EL (cell line): ENCODE measurements around the gene ZNF180.
"Not testable (repeated sequence)": the region's sequence is repeated elsewhere in the genome, so short reads cannot be mapped to it uniquely, and the experiment has no call there.

Source experiments
- DNase-seq: peaks from one replicate; pipeline ENCODE4 v3.0.0-alpha.2; 2016

Gene ZNF180

GRCh38 chr19:44499962-44500949, at the start of gene ZNF180:
Gene ZNF180, minus strand, starts transcription at chr19:44500522. Its CDS starts 3,188 bp downstream, at chr19:44497334.
- DNase-seq: peak; percentile 94

- no peak for DNase-seq
Observed at GRCh38 chr19:44549507-44549906, 49.2 kb upstream of the ZNF180 start.

GRCh38 chr19:44548736-44549135, 48.4 kb upstream of the ZNF180 start:
- peak; percentile 72 for DNase-seq

- no peak for DNase-seq
Observed at GRCh38 chr19:44544031-44544430, 43.7 kb upstream of the ZNF180 start.

- no peak for DNase-seq
Observed at GRCh38 chr19:44542671-44543070, 42.3 kb upstream of the ZNF180 start.

GRCh38 chr19:44540736-44541135, 40.4 kb upstream of the ZNF180 start:
- DNase-seq: no peak

- no peak for DNase-seq
Observed at GRCh38 chr19:44539991-44540390, 39.7 kb upstream of the ZNF180 start.

GRCh38 chr19:44539236-44539826, 39.0 kb upstream of the ZNF180 start:
- DNase-seq: peak; percentile 34

- not testable (repeated sequence) for DNase-seq
Observed at GRCh38 chr19:44535361-44535760, 35.0 kb upstream of the ZNF180 start.

GRCh38 chr19:44532819-44533218, 32.5 kb upstream of the ZNF180 start:
- no peak for DNase-seq

- peak; percentile 25 for DNase-seq
Observed at GRCh38 chr19:44530777-44531176, 30.5 kb upstream of the ZNF180 start.

- DNase-seq: no peak
Observed at GRCh38 chr19:44529536-44529935, 29.2 kb upstream of the ZNF180 start, which contains the start of gene CEACAM20. Gene CEACAM20, minus strand, starts transcription at chr19:44529675. Its CDS starts 166 bp downstream, at chr19:44529509.

GRCh38 chr19:44527554-44527953, 27.2 kb upstream of the ZNF180 start:
- no peak for DNase-seq

GRCh38 chr19:44525721-44526430, 25.6 kb upstream of the ZNF180 start:
- DNase-seq: no peak

GRCh38 chr19:44521370-44521769, 21.0 kb upstream of the ZNF180 start:
- no peak for DNase-seq

GRCh38 chr19:44517146-44517545, 16.8 kb upstream of the ZNF180 start:
- no peak for DNase-seq

- no peak for DNase-seq
Observed at GRCh38 chr19:44515907-44516306, 15.6 kb upstream of the ZNF180 start.

GRCh38 chr19:44515031-44515430, 14.7 kb upstream of the ZNF180 start:
- no peak for DNase-seq

- peak; percentile 52 for DNase-seq
Observed at GRCh38 chr19:44512326-44513298, 12.3 kb upstream of the ZNF180 start.

GRCh38 chr19:44509478-44509877, 9.2 kb upstream of the ZNF180 start:
- DNase-seq: no peak

- peak; percentile 16 for DNase-seq
Observed at GRCh38 chr19:44499559-44499958, 763 bp downstream of the ZNF180 start.

GRCh38 chr19:44498988-44499387, 1.3 kb downstream of the ZNF180 start:
- DNase-seq: peak; percentile 8
